Measurements from ENCODE around the gene SLC44A1. TPM values are rescaled to one million over a fixed set of nuclear protein-coding genes. Genes with fewer than 3 reads are reported as not detected.
A peak's percentile ranks its signal among the peaks of the same experiment; 100 is the strongest.

SLC44A1 gene
- total RNA-seq, 1 donor: 47.8 TPM

DNA sequence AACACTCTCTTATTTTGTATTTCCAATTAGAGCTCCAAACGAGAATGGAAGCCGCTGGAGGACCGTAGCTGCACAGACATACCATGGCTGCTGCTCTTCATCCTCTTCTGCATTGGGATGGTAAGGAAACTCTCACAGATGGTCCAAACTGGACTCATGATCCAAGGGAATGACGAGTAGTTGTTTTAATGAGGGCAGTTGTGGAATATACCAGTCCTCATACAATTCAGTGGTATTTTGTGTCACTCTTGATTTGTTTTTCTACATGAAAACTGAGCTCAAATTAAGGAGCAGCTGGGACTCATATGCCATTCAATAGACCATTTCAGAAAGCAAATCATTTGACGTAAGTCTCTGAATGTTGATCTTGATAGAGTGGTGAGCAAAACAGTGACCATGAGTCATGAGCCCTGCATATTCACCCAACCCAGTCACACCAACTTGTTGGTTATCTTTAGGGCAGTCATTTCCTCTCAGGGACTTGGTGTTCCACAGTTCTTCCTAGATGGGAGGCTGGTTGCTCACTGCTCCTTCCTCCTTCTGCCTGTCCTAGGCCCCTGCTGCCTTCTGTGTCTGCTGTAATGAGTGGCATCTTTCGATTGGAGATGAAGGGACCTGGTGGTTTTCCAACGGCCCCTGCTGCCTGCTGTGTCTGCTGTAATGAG, 54.9 kb downstream of the SLC44A1 start:
- Histone ChIP-seq H3K9me3 (ENCODE audit: low read depth, low read length) (no peaks in the 10 kb centered on the region), H2AFZ (ENCODE audit: low read length) (peak overlapping the region; percentile 69), H3K4me2 (ENCODE audit: insufficient read depth, low read length) (peak overlapping the region; percentile 12), H3K27me3 (ENCODE audit: insufficient read depth, low read length) (no peaks in the 10 kb centered on the region), H3K36me3 (ENCODE audit: insufficient read depth, low read length) (no peaks in the 10 kb centered on the region), H3K4me3 (ENCODE audit: insufficient read depth, low read length) (no peak overlapping the region), H4K20me1 (ENCODE audit: insufficient read depth, low read length) (no peaks in the 10 kb centered on the region), H3K79me2 (ENCODE audit: insufficient read depth, low read length) (peaks cover 25% of the 10 kb centered on the region), H3K4me1 (ENCODE audit: insufficient read depth, low read length) (peaks cover 51% of the 10 kb centered on the region), H3K27ac (ENCODE audit: low read depth, low read length) (peak overlapping the region; percentile 79)
- no peak for TF ChIP-seq CTCF (IDR thresholded peaks at IDR 0.05; ENCODE audit: extremely low read depth, low read depth, low read length)
- peak; percentile 86 for DNase-seq (ENCODE audit: insufficient read length, low spot score, missing footprints)

- Histone ChIP-seq H4K20me1 (ENCODE audit: insufficient read depth, low read length) (no peaks in the 10 kb centered on the region), H3K4me2 (ENCODE audit: insufficient read depth, low read length) (no peak overlapping the region), H3K4me1 (ENCODE audit: insufficient read depth, low read length) (peaks cover 22% of the 10 kb centered on the region), H2AFZ (ENCODE audit: low read length) (no peak overlapping the region), H3K36me3 (ENCODE audit: insufficient read depth, low read length) (no peaks in the 10 kb centered on the region), H3K9me3 (ENCODE audit: low read depth, low read length) (no peaks in the 10 kb centered on the region), H3K27ac (ENCODE audit: low read depth, low read length) (no peak overlapping the region), H3K79me2 (ENCODE audit: insufficient read depth, low read length) (peaks cover 8% of the 10 kb centered on the region), H3K4me3 (ENCODE audit: insufficient read depth, low read length) (no peak overlapping the region), H3K27me3 (ENCODE audit: insufficient read depth, low read length) (no peaks in the 10 kb centered on the region)
- TF ChIP-seq CTCF (IDR thresholded peaks at IDR 0.05; ENCODE audit: extremely low read depth, low read depth, low read length): no peak
- DNase-seq (ENCODE audit: insufficient read length, low spot score, missing footprints): no peak
Observed at GRCh38 chr9:105302728-105303127, 58.3 kb downstream of the SLC44A1 start.

DNA sequence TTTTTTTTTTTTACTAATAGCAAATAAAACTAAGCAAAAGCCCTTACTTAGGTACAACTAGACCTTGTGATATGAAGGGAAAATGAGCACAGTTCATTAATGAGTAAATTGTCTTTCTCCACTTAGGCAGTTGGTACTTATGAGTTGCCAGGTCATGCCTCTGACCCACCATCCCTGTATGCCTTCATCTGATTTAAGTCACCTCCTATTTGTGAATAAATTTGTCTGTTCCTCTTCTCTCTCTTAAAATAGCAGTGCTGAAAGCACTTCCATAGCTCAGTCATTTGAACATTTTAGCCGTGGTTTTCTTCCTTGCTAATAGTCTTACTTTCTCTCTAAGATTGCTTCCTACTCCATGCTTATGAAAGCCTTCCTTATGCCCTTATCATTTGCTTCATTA, 61.4 kb downstream of the SLC44A1 start:
- no peak for DNase-seq (ENCODE audit: insufficient read length, low spot score, missing footprints)
- TF ChIP-seq CTCF (IDR thresholded peaks at IDR 0.05; ENCODE audit: extremely low read depth, low read depth, low read length): no peak
- Histone ChIP-seq H2AFZ (ENCODE audit: low read length) (no peak overlapping the region), H3K27ac (ENCODE audit: low read depth, low read length) (no peak overlapping the region), H4K20me1 (ENCODE audit: insufficient read depth, low read length) (no peaks in the 10 kb centered on the region), H3K4me2 (ENCODE audit: insufficient read depth, low read length) (no peak overlapping the region), H3K4me3 (ENCODE audit: insufficient read depth, low read length) (no peak overlapping the region), H3K27me3 (ENCODE audit: insufficient read depth, low read length) (no peaks in the 10 kb centered on the region), H3K79me2 (ENCODE audit: insufficient read depth, low read length) (peaks cover 3% of the 10 kb centered on the region), H3K9me3 (ENCODE audit: low read depth, low read length) (no peaks in the 10 kb centered on the region), H3K36me3 (ENCODE audit: insufficient read depth, low read length) (no peaks in the 10 kb centered on the region), H3K4me1 (ENCODE audit: insufficient read depth, low read length) (peaks cover 6% of the 10 kb centered on the region)

GRCh38 chr9:105306351-105307140, 62.1 kb downstream of the SLC44A1 start:
- H3K27ac ChIP-seq (ENCODE audit: low read depth, low read length): no peak overlapping the region
- no peaks in the 10 kb centered on the region for H3K27me3 ChIP-seq (ENCODE audit: insufficient read depth, low read length)
- no peaks in the 10 kb centered on the region for H4K20me1 ChIP-seq (ENCODE audit: insufficient read depth, low read length)
- H3K79me2 ChIP-seq (ENCODE audit: insufficient read depth, low read length): peaks cover 3% of the 10 kb centered on the region
- no peak for TF ChIP-seq CTCF (IDR thresholded peaks at IDR 0.05; ENCODE audit: extremely low read depth, low read depth, low read length)
- H3K9me3 ChIP-seq (ENCODE audit: low read depth, low read length): no peaks in the 10 kb centered on the region
- no peak overlapping the region for H2AFZ ChIP-seq (ENCODE audit: low read length)
- peaks cover 6% of the 10 kb centered on the region for H3K4me1 ChIP-seq (ENCODE audit: insufficient read depth, low read length)
- no peaks in the 10 kb centered on the region for H3K36me3 ChIP-seq (ENCODE audit: insufficient read depth, low read length)
- H3K4me2 ChIP-seq (ENCODE audit: insufficient read depth, low read length): no peak overlapping the region
- no peak overlapping the region for H3K4me3 ChIP-seq (ENCODE audit: insufficient read depth, low read length)
- DNase-seq (ENCODE audit: insufficient read length, low spot score, missing footprints): no peak
